ENCODE data around the gene ACSL1.

DNA sequence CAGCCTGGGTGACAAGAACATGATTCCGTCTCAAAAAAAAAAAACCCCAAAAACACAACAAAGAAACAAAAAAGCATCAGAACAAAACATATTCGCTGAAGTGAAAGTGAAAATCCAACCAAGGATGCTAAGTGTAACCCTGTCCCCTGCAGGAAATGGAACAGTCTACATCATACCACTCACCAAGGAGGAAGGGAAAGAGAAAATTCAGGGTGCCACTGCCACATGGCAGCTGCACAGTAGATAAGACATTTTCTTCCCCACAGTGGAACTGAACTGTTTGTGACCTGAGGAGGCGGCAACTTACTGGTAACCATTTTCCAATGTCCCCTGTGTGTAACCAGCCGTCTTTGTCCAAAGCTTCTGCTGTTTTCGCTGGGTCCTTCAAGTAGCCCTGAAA lies 63.7 kb downstream of the ACSL1 start:
- TF ChIP-seq POLR2A (IDR thresholded peaks at IDR 0.05) (no peak), EP300 (IDR thresholded peaks at IDR 0.05) (no peak)
- TF ChIP-seq, protein P1, sequence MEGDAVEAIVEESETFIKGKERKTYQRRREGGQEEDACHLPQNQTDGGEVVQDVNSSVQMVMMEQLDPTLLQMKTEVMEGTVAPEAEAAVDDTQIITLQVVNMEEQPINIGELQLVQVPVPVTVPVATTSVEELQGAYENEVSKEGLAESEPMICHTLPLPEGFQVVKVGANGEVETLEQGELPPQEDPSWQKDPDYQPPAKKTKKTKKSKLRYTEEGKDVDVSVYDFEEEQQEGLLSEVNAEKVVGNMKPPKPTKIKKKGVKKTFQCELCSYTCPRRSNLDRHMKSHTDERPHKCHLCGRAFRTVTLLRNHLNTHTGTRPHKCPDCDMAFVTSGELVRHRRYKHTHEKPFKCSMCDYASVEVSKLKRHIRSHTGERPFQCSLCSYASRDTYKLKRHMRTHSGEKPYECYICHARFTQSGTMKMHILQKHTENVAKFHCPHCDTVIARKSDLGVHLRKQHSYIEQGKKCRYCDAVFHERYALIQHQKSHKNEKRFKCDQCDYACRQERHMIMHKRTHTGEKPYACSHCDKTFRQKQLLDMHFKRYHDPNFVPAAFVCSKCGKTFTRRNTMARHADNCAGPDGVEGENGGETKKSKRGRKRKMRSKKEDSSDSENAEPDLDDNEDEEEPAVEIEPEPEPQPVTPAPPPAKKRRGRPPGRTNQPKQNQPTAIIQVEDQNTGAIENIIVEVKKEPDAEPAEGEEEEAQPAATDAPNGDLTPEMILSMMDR (IDR thresholded peaks at IDR 0.05): no peak

All from ovary (tissue), 3 donors.